Measurements from ENCODE around the gene PLCXD1.

DNA sequence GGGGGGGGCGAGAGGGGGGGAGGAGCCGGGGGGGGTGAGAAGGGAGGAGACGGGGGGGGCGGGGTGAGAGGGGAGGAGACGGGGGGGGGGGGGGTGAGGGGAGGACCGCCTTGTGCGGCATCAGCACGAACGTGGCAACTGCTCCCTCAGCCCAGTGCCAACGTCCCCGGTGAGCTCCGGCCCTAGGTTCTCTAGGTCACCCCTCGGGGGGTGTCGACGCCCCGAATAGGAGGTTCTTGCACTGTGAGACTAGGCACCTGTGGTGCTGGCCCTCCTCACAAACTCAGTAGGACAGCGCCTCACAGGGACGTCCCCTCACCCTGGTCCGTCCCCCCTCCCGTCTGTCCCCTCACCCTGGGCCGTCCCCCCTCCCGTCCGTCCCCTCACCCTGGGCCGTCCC lies 58.9 kb downstream of the PLCXD1 start:
- TF ChIP-seq CTCF (IDR thresholded peaks at IDR 0.05) (no peak), EZH2 (IDR thresholded peaks at IDR 0.05) (no peak), EZH2phosphoT487 (IDR thresholded peaks at IDR 0.05) (no peak)

Data from neural progenitor cell (in vitro differentiated cells).